GM10248 (cell line): ENCODE data around the gene ANKZF1.

ENCODE experiments used
- CTCF ChIA-PET: fragments of 300-600 bp; sonication (Branson Sonifier 250); formaldehyde crosslinking; extraction: SDS; loops from one replicate; lab custom pipeline; 2021; ENCODE audit warnings: antibody characterized with exemption; lab: Yijun Ruan, JAX
- POLR2A ChIA-PET: fragments of 350-650 bp; sonication (Branson Sonifier 250); formaldehyde crosslinking; extraction: SDS; loops from one replicate; lab custom pipeline; 2020; ENCODE audit warnings: antibody characterized with exemption; lab: Yijun Ruan, JAX
- DNase-seq: peaks from one replicate; pipeline ENCODE4 v3.0.0; 2012; ENCODE audit errors: extremely low spot score
- TF ChIP-seq, protein P1 (sequence below): IDR thresholded peaks from 2 replicates; pipeline ENCODE4 v1.5.1; 2012; ENCODE audit warnings: mild to moderate bottlenecking, low read depth; ENCODE audit errors: extremely low read depth, missing control alignments, control extremely low read depth

The ANKZF1 gene, protein sequence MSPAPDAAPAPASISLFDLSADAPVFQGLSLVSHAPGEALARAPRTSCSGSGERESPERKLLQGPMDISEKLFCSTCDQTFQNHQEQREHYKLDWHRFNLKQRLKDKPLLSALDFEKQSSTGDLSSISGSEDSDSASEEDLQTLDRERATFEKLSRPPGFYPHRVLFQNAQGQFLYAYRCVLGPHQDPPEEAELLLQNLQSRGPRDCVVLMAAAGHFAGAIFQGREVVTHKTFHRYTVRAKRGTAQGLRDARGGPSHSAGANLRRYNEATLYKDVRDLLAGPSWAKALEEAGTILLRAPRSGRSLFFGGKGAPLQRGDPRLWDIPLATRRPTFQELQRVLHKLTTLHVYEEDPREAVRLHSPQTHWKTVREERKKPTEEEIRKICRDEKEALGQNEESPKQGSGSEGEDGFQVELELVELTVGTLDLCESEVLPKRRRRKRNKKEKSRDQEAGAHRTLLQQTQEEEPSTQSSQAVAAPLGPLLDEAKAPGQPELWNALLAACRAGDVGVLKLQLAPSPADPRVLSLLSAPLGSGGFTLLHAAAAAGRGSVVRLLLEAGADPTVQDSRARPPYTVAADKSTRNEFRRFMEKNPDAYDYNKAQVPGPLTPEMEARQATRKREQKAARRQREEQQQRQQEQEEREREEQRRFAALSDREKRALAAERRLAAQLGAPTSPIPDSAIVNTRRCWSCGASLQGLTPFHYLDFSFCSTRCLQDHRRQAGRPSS

DNA sequence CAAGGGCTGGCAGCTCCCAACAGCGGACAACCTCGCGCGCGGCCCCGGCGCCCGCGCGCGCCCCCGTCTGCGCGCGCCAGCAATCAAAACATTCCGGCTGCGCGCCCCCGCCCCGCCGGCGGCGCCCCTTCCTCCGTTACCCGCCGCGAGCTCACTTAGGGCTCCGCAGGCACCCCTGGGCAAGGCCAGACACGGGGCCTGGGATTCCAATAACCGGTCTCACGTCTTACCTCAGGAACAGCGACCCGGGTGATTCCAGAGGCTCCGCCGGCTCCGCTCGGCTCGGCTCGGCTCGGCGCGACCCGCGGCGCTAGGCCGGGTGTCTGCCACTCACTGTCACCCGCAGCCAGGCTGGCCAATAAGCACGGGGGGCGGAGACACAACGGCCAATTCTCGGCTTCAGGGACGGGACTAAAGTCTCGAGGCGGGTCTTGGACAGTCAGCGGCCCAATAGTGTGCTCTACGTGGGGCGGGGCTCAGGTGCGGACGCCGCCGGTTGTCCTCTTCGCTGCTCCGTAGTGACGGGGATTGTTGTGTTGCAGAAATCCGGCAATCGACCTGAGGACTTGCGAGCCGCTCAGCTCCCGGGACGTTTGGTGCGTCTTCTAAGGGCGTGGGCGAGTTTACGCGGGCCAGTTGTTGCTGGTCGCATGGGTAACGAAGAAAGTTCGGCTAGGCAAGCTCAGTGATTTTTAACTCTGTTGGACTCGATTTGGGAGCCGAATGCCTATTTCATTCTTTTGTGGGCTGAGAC is at the start of gene ANKZF1, which contains the start of gene ATG9A:
Gene ANKZF1 (plus strand): TSS at position 502 of the 754 bp plus-strand sequence. CDS start 452 bp downstream, outside the sequence.
Gene ATG9A (minus strand): TSS at position 332 of the 754 bp plus-strand sequence. CDS start 1,612 bp downstream, outside the sequence.
- TF ChIP-seq, protein P1, sequence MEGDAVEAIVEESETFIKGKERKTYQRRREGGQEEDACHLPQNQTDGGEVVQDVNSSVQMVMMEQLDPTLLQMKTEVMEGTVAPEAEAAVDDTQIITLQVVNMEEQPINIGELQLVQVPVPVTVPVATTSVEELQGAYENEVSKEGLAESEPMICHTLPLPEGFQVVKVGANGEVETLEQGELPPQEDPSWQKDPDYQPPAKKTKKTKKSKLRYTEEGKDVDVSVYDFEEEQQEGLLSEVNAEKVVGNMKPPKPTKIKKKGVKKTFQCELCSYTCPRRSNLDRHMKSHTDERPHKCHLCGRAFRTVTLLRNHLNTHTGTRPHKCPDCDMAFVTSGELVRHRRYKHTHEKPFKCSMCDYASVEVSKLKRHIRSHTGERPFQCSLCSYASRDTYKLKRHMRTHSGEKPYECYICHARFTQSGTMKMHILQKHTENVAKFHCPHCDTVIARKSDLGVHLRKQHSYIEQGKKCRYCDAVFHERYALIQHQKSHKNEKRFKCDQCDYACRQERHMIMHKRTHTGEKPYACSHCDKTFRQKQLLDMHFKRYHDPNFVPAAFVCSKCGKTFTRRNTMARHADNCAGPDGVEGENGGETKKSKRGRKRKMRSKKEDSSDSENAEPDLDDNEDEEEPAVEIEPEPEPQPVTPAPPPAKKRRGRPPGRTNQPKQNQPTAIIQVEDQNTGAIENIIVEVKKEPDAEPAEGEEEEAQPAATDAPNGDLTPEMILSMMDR, result no peak
- peak; percentile 99 for DNase-seq
- CTCF ChIA-PET, result interaction anchor here (0.9 to 3.3 kb wide), 12 partner anchors 9 to 66 kb away, joined by 3 to 15 read pairs (median 4); partner anchors contain the start of genes STK16, TUBA4A and TUBA4B
- POLR2A ChIA-PET, result interaction anchor here (0.6 to 1.6 kb wide), 3 partner anchors 12 to 23 kb away, joined by 3 to 5 read pairs (median 4); partner anchors contain the start of gene ZFAND2B

GRCh38 chr2:219180961-219181360 is 48.6 kb upstream of the ANKZF1 start:
- TF ChIP-seq, protein P1, result no peak
- CTCF ChIA-PET, result interaction anchor here (0.9 to 3.1 kb wide), 9 partner anchors 9 to 123 kb away, joined by 3 to 15 read pairs (median 7); partner anchors contain the start of gene DNAJB2
- no peak for DNase-seq
- POLR2A ChIA-PET, result no interaction called here

GRCh38 chr2:219181531-219181930 is 48.1 kb upstream of the ANKZF1 start:
- ChIA-PET POLR2A (no interaction called here), CTCF (interaction anchor here (0.9 to 3.1 kb wide), 7 partner anchors 8 to 122 kb away, joined by 3 to 15 read pairs (median 7); partner anchors contain the start of gene DNAJB2)
- DNase-seq, result no peak
- TF ChIP-seq, protein P1, result no peak

DNA sequence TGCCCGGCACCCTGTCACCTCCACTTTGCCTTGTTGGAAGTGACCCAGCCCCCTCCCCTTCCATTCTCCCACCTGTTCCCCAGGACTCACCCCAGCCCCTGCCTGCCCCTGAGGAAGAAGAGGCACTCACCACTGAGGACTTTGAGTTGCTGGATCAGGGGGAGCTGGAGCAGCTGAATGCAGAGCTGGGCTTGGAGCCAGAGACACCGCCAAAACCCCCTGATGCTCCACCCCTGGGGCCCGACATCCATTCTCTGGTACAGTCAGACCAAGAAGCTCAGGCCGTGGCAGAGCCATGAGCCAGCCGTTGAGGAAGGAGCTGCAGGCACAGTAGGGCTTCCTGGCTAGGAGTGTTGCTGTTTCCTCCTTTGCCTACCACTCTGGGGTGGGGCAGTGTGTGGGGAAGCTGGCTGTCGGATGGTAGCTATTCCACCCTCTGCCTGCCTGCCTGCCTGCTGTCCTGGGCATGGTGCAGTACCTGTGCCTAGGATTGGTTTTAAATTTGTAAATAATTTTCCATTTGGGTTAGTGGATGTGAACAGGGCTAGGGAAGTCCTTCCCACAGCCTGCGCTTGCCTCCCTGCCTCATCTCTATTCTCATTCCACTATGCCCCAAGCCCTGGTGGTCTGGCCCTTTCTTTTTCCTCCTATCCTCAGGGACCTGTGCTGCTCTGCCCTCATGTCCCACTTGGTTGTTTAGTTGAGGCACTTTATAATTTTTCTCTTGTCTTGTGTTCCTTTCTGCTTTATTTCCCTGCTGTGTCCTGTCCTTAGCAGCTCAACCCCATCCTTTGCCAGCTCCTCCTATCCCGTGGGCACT is 47.1 kb upstream of the ANKZF1 start:
- no peak for DNase-seq
- CTCF ChIA-PET, result interaction anchor here (0.7 to 3.1 kb wide), 10 partner anchors 8 to 153 kb away, joined by 3 to 15 read pairs (median 4); partner anchors contain the start of gene ZFAND2B
- POLR2A ChIA-PET, result interaction anchor here (0.6 kb wide), 1 partner anchor 24 kb away, joined by 3 read pairs; the partner anchor contains the start of gene ZFAND2B
- TF ChIP-seq, protein P1, result no peak

DNA sequence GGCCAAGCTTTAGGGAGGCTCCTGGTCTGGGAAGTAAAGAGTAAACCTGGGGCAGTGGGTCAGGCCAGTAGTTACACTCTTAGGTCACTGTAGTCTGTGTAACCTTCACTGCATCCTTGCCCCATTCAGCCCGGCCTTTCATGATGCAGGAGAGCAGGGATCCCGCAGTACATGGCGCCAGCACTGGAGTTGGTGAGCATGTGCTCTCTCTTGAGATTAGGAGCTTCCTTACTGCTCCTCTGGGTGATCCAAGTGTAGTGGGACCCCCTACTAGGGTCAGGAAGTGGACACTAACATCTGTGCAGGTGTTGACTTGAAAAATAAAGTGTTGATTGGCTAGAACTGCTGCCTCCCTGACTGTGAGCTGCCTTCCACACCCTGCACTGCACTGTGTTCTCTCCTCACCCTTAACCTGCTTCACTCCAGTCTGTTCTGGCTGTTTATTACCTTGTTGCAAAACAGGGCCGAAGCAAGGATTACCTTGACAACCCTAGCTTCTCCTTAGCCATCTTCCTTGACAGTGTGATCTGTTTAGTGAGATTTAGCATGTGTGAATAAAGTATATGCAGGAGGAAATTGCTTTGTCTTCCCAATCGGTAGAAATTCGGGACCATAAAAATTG is 46.3 kb upstream of the ANKZF1 start:
- POLR2A ChIA-PET, result interaction anchor here (0.6 kb wide), 1 partner anchor 23 kb away, joined by 3 read pairs; the partner anchor contains the start of gene ZFAND2B
- CTCF ChIA-PET, result interaction anchor here (0.7 to 3.1 kb wide), 8 partner anchors 9 to 153 kb away, joined by 3 to 15 read pairs (median 4); partner anchors contain the start of gene ZFAND2B
- DNase-seq, result no peak
- TF ChIP-seq, protein P1, result no peak
